WTC11 (cell line): Measurements from ENCODE around the gene NEAT1. TPM values are rescaled to one million over a fixed set of nuclear protein-coding genes. Genes with fewer than 3 reads are reported as not detected.

Experiments
- ATAC-seq: fragments of 200-7000 bp; cut with Tn5 transposase; 2 replicates; pipeline ENCODE4 v1.10.0; 2021; ENCODE audit warnings: mild to moderate bottlenecking, moderate library complexity
- CTCF ChIA-PET: fragments of 300-600 bp; sonication (Branson Sonifier 250); formaldehyde crosslinking; loops from one replicate; lab custom pipeline; 2021; ENCODE audit warnings: antibody characterized with exemption; lab: Charles Lee
- POLR2A ChIA-PET: fragments of 350-600 bp; sonication (Branson Sonifier 250); formaldehyde crosslinking; loops from one replicate; lab custom pipeline; 2021; ENCODE audit warnings: antibody characterized with exemption; lab: Charles Lee
- DNase-seq: peaks from one replicate; pipeline ENCODE4 v3.0.0; 2021; ENCODE audit warnings: low spot score
- H3K27ac Mint-ChIP-seq: 2 replicates; pipeline ENCODE4 v1.8.0; 2021; ENCODE audit warnings: mixed read lengths
- H3K27me3 Mint-ChIP-seq: 2 replicates; pipeline ENCODE4 v1.8.0; 2021; ENCODE audit warnings: low read depth, mild to moderate bottlenecking, moderate library complexity, mixed read lengths
- H3K36me3 Mint-ChIP-seq: 2 replicates; pipeline ENCODE4 v1.8.0; 2021; ENCODE audit warnings: mixed read lengths
- H3K4me1 Mint-ChIP-seq: 2 replicates; pipeline ENCODE4 v1.8.0; 2022; ENCODE audit warnings: mixed read lengths
- H3K4me3 Mint-ChIP-seq: 2 replicates; pipeline ENCODE4 v1.8.0; 2021; ENCODE audit warnings: mild to moderate bottlenecking, moderate library complexity, mixed read lengths
- H3K9me3 Mint-ChIP-seq: 2 replicates; pipeline ENCODE4 v1.8.0; 2021; ENCODE audit warnings: mixed read lengths
- ARID4B ChIP-seq: sonication (generic); formaldehyde crosslinking; IDR thresholded peaks from 2 replicates; pipeline ENCODE4 v1.8.0; 2023; ENCODE audit warnings: missing genetic modification reagents, mild to moderate bottlenecking, borderline replicate concordance
- CBFB ChIP-seq: sonication (generic); formaldehyde crosslinking; IDR thresholded peaks from 2 replicates; pipeline ENCODE4 v1.8.1; 2022; ENCODE audit warnings: mild to moderate bottlenecking, low read depth, missing genetic modification reagents
- CREM ChIP-seq: sonication (generic); formaldehyde crosslinking; IDR thresholded peaks from 2 replicates; pipeline ENCODE4 v1.8.1; 2022; ENCODE audit warnings: mild to moderate bottlenecking, missing genetic modification reagents, moderate library complexity
- E2F1 ChIP-seq: sonication (generic); formaldehyde crosslinking; IDR thresholded peaks from 2 replicates; pipeline ENCODE4 v1.8.0; 2022; ENCODE audit warnings: mild to moderate bottlenecking, missing genetic modification reagents
- ETV6 ChIP-seq: sonication (generic); formaldehyde crosslinking; IDR thresholded peaks from 2 replicates; pipeline ENCODE4 v1.8.1; 2022; ENCODE audit warnings: mild to moderate bottlenecking, missing genetic modification reagents
- FOXK1 ChIP-seq: sonication (generic); formaldehyde crosslinking; IDR thresholded peaks from 2 replicates; pipeline ENCODE4 v1.8.0; 2022; ENCODE audit warnings: mild to moderate bottlenecking, moderate library complexity, missing genetic modification reagents
- FOXP1 ChIP-seq: sonication (generic); formaldehyde crosslinking; IDR thresholded peaks from 2 replicates; pipeline ENCODE4 v1.8.0; 2022; ENCODE audit warnings: missing genetic modification reagents, mild to moderate bottlenecking, moderate library complexity, borderline replicate concordance
- GABPB1 ChIP-seq: sonication (generic); formaldehyde crosslinking; IDR thresholded peaks from 2 replicates; pipeline ENCODE4 v1.8.1; 2023; ENCODE audit warnings: mild to moderate bottlenecking, missing genetic modification reagents
- GRHL2 ChIP-seq: fragments of 250-450 bp; sonication (Bioruptor Pico); IDR thresholded peaks from 2 replicates; pipeline ENCODE4 v1.8.0; 2022; ENCODE audit warnings: mild to moderate bottlenecking, moderate library complexity; ENCODE audit not compliant: insufficient replicate concordance, severe bottlenecking
- MAX ChIP-seq: sonication (generic); formaldehyde crosslinking; IDR thresholded peaks from 2 replicates; pipeline ENCODE4 v1.8.0; 2022; ENCODE audit warnings: mild to moderate bottlenecking, missing genetic modification reagents
- SP1 ChIP-seq: sonication (generic); formaldehyde crosslinking; conservative IDR thresholded peaks from 2 replicates; pipeline ENCODE4 v1.8.1; 2022; ENCODE audit warnings: missing genetic modification reagents
- ZNF396 ChIP-seq: fragments of 250-450 bp; sonication (Bioruptor Pico); IDR thresholded peaks from 2 replicates; pipeline ENCODE4 v1.8.0; 2021; ENCODE audit warnings: mild to moderate bottlenecking, moderate library complexity, borderline replicate concordance
- ZNF416 ChIP-seq: fragments of 250-450 bp; sonication (Bioruptor Pico); IDR thresholded peaks from 2 replicates; pipeline ENCODE4 v1.9.0; 2021; ENCODE audit warnings: mild to moderate bottlenecking, inconsistent platforms
- ZNF425 ChIP-seq: fragments of 250-450 bp; sonication (Bioruptor Pico); conservative IDR thresholded peaks from 2 replicates; pipeline ENCODE4 v1.9.0; 2021; ENCODE audit warnings: mild to moderate bottlenecking
- total RNA-seq: library from RNA; stranded (reverse); gene quantifications from 3 replicates; pipeline ENCODE4 v1.2.3, GENCODE V29; 2021
- TF ChIP-seq, protein P1 (sequence below): fragments of 250-450 bp; sonication (Bioruptor Pico); IDR thresholded peaks from 2 replicates; pipeline ENCODE4 v1.9.0; 2021; ENCODE audit warnings: mild to moderate bottlenecking
- TF ChIP-seq, protein P2 (sequence below): sonication (generic); formaldehyde crosslinking; IDR thresholded peaks from 2 replicates; pipeline ENCODE4 v1.8.1; 2023; ENCODE audit warnings: mild to moderate bottlenecking, missing genetic modification reagents, borderline replicate concordance
- TF ChIP-seq, protein P3 (sequence below): sonication (generic); formaldehyde crosslinking; IDR thresholded peaks from 2 replicates; pipeline ENCODE4 v1.8.1; 2022; ENCODE audit warnings: mild to moderate bottlenecking, moderate library complexity, missing genetic modification reagents
- TF ChIP-seq, protein P4 (sequence below): sonication (generic); formaldehyde crosslinking; IDR thresholded peaks from 2 replicates; pipeline ENCODE4 v1.8.0; 2022; ENCODE audit warnings: mild to moderate bottlenecking, missing genetic modification reagents

Gene NEAT1
- total RNA-seq, 1 experiment from 2014 or later: 38.1 TPM

DNA sequence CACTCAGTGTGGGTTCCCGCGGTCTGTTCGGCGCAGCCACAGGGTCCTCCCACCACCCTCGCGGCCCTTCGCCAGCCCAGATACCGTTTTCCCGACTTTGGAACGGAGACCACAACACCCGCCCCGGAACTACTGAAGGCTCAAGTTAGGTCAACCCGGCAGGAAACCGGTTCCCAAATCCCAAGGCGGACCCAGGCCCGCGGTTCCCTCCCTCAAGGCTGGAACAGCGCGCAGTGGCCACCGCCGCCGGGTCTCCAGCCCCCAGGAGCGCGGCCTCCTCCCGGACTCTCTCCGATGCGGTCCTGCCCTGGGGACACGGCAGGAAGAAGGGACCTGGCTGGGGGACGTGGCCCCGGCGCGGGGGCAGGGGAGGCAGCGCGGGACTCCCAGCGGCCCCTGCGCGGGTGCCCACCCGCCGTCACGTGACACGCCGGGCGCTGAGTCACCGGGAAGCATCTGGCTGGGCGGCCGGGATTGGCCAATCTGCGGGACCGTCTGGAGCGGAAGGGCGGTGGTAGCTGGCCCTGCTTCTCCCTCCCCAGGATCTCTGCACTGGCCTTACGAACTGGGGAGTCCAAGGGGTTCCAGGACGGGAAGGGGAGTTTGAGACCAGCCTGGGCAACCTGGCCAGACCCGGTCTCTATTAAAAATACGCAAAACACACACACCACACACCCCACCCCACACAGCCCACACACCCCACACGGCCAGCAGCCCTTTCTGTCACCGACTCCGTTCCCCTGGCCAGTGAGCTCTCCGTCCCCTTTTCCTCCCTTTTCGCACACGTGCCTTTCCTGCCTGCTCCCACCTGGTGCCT, 54.8 kb downstream of the NEAT1 start:
- peak overlapping the region; percentile 79 for H3K4me3 Mint-ChIP-seq
- ChIA-PET POLR2A (interaction anchor here (1.2 to 5.6 kb wide), 7 partner anchors 9 to 64 kb away, joined by 3 to 248 read pairs (median 37); partner anchors contain the start of genes MALAT1 and NEAT1), CTCF (interaction anchor here (0.8 to 6.5 kb wide), 19 partner anchors 8 to 162 kb away, joined by 3 to 129 read pairs (median 4); partner anchors contain the start of genes CDC42EP2 and FAM89B)
- ATAC-seq (peak; percentile 80), DNase-seq (peak; percentile 87)
- H3K9me3 Mint-ChIP-seq: no peaks in the 10 kb centered on the region
- H3K4me1 Mint-ChIP-seq: peaks cover 34% of the 10 kb centered on the region
- H3K36me3 Mint-ChIP-seq: no peaks in the 10 kb centered on the region
- H3K27ac Mint-ChIP-seq: peak overlapping the region; percentile 99
- no peaks in the 10 kb centered on the region; the same call in 1 of the 2 replicates for H3K27me3 Mint-ChIP-seq
- peak; percentile 66 for TF ChIP-seq MAX
- TF ChIP-seq SP1 (CRISPR knock-in tag): no peak; the same call in 1 of the 2 replicates
- TF ChIP-seq, protein P1, sequence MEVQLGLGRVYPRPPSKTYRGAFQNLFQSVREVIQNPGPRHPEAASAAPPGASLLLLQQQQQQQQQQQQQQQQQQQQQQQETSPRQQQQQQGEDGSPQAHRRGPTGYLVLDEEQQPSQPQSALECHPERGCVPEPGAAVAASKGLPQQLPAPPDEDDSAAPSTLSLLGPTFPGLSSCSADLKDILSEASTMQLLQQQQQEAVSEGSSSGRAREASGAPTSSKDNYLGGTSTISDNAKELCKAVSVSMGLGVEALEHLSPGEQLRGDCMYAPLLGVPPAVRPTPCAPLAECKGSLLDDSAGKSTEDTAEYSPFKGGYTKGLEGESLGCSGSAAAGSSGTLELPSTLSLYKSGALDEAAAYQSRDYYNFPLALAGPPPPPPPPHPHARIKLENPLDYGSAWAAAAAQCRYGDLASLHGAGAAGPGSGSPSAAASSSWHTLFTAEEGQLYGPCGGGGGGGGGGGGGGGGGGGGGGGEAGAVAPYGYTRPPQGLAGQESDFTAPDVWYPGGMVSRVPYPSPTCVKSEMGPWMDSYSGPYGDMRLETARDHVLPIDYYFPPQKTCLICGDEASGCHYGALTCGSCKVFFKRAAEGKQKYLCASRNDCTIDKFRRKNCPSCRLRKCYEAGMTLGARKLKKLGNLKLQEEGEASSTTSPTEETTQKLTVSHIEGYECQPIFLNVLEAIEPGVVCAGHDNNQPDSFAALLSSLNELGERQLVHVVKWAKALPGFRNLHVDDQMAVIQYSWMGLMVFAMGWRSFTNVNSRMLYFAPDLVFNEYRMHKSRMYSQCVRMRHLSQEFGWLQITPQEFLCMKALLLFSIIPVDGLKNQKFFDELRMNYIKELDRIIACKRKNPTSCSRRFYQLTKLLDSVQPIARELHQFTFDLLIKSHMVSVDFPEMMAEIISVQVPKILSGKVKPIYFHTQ (CRISPR knock-in tag): no peak
- TF ChIP-seq GRHL2 (CRISPR knock-in tag): no peak
- TF ChIP-seq, protein P2, sequence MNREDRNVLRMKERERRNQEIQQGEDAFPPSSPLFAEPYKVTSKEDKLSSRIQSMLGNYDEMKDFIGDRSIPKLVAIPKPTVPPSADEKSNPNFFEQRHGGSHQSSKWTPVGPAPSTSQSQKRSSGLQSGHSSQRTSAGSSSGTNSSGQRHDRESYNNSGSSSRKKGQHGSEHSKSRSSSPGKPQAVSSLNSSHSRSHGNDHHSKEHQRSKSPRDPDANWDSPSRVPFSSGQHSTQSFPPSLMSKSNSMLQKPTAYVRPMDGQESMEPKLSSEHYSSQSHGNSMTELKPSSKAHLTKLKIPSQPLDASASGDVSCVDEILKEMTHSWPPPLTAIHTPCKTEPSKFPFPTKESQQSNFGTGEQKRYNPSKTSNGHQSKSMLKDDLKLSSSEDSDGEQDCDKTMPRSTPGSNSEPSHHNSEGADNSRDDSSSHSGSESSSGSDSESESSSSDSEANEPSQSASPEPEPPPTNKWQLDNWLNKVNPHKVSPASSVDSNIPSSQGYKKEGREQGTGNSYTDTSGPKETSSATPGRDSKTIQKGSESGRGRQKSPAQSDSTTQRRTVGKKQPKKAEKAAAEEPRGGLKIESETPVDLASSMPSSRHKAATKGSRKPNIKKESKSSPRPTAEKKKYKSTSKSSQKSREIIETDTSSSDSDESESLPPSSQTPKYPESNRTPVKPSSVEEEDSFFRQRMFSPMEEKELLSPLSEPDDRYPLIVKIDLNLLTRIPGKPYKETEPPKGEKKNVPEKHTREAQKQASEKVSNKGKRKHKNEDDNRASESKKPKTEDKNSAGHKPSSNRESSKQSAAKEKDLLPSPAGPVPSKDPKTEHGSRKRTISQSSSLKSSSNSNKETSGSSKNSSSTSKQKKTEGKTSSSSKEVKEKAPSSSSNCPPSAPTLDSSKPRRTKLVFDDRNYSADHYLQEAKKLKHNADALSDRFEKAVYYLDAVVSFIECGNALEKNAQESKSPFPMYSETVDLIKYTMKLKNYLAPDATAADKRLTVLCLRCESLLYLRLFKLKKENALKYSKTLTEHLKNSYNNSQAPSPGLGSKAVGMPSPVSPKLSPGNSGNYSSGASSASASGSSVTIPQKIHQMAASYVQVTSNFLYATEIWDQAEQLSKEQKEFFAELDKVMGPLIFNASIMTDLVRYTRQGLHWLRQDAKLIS (CRISPR knock-in tag): no peak
- peak; percentile 19; the same call in 1 of the 2 replicates for TF ChIP-seq E2F1 (CRISPR knock-in tag)
- TF ChIP-seq ETV6: peak; percentile 71
- TF ChIP-seq ZNF396 (CRISPR knock-in tag): no peak
- TF ChIP-seq, protein P3, sequence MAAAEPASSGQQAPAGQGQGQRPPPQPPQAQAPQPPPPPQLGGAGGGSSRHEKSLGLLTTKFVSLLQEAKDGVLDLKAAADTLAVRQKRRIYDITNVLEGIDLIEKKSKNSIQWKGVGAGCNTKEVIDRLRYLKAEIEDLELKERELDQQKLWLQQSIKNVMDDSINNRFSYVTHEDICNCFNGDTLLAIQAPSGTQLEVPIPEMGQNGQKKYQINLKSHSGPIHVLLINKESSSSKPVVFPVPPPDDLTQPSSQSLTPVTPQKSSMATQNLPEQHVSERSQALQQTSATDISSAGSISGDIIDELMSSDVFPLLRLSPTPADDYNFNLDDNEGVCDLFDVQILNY: 0 out of 2 replicates have a peak, but pooled peaks have one; percentile 63
- 0 out of 2 replicates have a peak, but pooled peaks have one; percentile 64 for TF ChIP-seq GABPB1
- TF ChIP-seq, protein P4, sequence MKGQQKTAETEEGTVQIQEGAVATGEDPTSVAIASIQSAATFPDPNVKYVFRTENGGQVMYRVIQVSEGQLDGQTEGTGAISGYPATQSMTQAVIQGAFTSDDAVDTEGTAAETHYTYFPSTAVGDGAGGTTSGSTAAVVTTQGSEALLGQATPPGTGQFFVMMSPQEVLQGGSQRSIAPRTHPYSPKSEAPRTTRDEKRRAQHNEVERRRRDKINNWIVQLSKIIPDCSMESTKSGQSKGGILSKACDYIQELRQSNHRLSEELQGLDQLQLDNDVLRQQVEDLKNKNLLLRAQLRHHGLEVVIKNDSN: peak; percentile 98
- 0 out of 2 replicates have a peak, but pooled peaks have one; percentile 43 for TF ChIP-seq FOXK1 (CRISPR knock-in tag)
- TF ChIP-seq ZNF416 (CRISPR knock-in tag): no peak
- TF ChIP-seq ARID4B: 0 out of 2 replicates have a peak, but pooled peaks have one; percentile 30
- TF ChIP-seq CBFB (CRISPR knock-in tag): no peak
- no peak for TF ChIP-seq ZNF425 (CRISPR knock-in tag)
- no peak; the same call in 1 of the 2 replicates for TF ChIP-seq FOXP1 (CRISPR knock-in tag)
- TF ChIP-seq CREM (CRISPR knock-in tag): no peak
